Measurements from ENCODE around the gene HIP1.

DNA sequence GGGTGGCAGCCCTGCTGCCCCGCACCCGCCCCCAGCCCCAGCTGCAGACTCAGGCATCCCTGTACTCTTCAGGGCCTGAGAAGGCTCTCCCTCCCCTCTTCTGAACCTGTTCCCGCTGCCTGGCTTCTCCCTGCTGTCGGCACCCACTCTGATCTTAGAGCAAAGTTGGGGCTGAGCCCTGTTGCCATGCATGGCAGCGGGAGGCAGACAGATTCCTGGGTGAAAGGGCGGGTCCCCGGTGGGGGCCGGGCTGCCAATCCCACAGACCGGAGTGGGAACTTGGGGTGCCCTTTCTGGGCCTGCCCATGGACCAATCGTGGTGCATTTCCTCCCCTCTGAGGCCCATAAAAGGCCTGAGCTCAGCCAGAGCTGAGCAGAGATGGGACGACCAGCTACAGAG is 165.9 kb downstream of the HIP1 start:
- TF ChIP-seq POLR2A (IDR thresholded peaks at IDR 0.05) = no peak
- TF ChIP-seq, protein P1, sequence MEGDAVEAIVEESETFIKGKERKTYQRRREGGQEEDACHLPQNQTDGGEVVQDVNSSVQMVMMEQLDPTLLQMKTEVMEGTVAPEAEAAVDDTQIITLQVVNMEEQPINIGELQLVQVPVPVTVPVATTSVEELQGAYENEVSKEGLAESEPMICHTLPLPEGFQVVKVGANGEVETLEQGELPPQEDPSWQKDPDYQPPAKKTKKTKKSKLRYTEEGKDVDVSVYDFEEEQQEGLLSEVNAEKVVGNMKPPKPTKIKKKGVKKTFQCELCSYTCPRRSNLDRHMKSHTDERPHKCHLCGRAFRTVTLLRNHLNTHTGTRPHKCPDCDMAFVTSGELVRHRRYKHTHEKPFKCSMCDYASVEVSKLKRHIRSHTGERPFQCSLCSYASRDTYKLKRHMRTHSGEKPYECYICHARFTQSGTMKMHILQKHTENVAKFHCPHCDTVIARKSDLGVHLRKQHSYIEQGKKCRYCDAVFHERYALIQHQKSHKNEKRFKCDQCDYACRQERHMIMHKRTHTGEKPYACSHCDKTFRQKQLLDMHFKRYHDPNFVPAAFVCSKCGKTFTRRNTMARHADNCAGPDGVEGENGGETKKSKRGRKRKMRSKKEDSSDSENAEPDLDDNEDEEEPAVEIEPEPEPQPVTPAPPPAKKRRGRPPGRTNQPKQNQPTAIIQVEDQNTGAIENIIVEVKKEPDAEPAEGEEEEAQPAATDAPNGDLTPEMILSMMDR (IDR thresholded peaks at IDR 0.05) = no peak

Measured in esophagus squamous epithelium (tissue), 4 donors.